Activated T-cell treated with anti-CD3 and anti-CD28 coated beads, Interleukin-2, amount 50 U/mL, for 72 hours (primary cell): ENCODE data around the gene NFIX. TPM values are rescaled to one million over a fixed set of nuclear protein-coding genes. Genes with fewer than 3 reads are reported as not detected.

Experiments
- ATAC-seq, 2 donors: fragments of 150-1000 bp; cut with Tn5 transposase; replicated peaks in 1 of 2; 2 replicates each; pipeline ENCODE4 v1.10.0; 2021; ENCODE audit warnings: moderate library complexity in 2 of 2, mild to moderate bottlenecking in 1 of 2
- DNase-seq, 2 donors: peaks; one replicate each; pipeline ENCODE4 v3.0.0; 2021 to 2022; ENCODE audit warnings: mixed read lengths in 1 of 2
- H3K27ac Mint-ChIP-seq: one replicate; pipeline ENCODE4 v1.8.0; 2022; ENCODE audit warnings: mild to moderate bottlenecking, moderate library complexity, mixed read lengths
- H3K27me3 Mint-ChIP-seq: one replicate; pipeline ENCODE4 v1.8.0; 2022; ENCODE audit warnings: low read depth, mixed read lengths
- H3K36me3 Mint-ChIP-seq, 2 donors: one replicate each; pipeline ENCODE4 v1.8.0; 2022; ENCODE audit warnings: mixed read lengths in 2 of 2, mild to moderate bottlenecking in 1 of 2; ENCODE audit not compliant: insufficient read depth in 2 of 2
- H3K4me1 Mint-ChIP-seq: one replicate; pipeline ENCODE4 v1.8.0; 2022; ENCODE audit warnings: low read depth, mixed read lengths
- H3K4me3 Mint-ChIP-seq, 2 donors: one replicate each; pipeline ENCODE4 v1.8.0; 2022; ENCODE audit warnings: mild to moderate bottlenecking in 2 of 2, mixed read lengths in 2 of 2, moderate library complexity in 2 of 2
- H3K9me3 Mint-ChIP-seq, 2 donors: one replicate each; pipeline ENCODE4 v1.8.0; 2022; ENCODE audit warnings: mixed read lengths in 2 of 2
- total RNA-seq, 2 donors: library from RNA; stranded (reverse); gene quantifications; one replicate each; pipeline ENCODE4 v1.2.3, GENCODE V29; 2022

Gene NFIX
- total RNA-seq, 2 donors from 2014 or later = 2.2 to 2.8 TPM

GRCh38 chr19:13025819-13026456, 30.7 kb downstream of the NFIX start:
- Mint-ChIP-seq H3K27me3 (peaks cover 40% of the 10 kb centered on the region), H3K9me3 (no peaks in the 10 kb centered on the region), H3K4me3 (peak overlapping the region in 1 of 2 donors; percentile 44), H3K27ac (no peak overlapping the region), H3K36me3 (peaks cover 0 to 3% of the 10 kb centered on the region in 2 donors), H3K4me1 (peaks cover 29% of the 10 kb centered on the region)
- ATAC-seq = no peak
- DNase-seq = no peak

DNA sequence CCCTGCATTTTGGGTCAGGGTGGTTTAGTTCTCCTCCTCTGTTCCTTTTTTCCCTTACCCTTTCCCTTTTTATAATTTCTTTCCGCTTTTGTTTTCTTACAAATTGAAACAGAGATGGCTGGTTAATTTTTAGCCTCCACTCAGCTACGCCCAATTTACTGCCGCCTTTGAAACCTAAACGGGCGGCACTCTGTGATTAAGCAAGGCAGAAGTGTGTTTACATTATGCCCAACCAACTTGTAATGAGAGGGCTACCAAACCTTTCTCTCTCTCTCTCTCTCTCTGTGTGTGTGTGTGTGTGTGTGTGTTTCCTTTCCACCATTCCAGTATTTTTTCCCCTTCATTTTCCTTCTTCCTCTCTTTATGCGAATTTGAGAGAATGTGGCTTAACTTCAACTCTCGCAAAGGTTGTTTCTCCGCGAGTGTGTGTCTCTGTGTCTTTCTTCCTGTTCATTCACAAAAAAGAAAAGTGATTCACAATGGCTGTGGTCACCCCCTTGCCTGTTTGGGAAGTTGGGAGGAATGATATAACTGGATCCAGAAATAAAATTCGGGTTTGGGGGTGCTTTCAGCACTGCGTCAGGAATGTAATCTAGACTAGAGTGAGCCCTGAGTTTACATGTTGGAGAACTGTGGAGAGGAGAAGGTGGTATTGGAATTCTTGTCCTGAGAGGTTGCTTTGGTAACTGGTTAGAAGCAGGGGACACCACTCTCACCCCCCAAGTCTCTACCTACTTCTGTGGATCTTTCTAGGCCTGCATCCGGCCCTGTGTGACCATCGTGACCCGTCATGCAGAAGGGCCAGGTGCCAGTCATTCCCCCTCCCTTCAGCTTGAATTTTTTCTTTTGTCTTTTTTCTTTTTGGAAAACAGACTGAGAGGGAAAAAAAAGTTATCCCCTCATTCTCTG, 31.4 kb downstream of the NFIX start:
- peaks cover 33% of the 10 kb centered on the region for H3K27me3 Mint-ChIP-seq
- H3K36me3 Mint-ChIP-seq = peaks cover 0 to 3% of the 10 kb centered on the region in 2 donors
- no peak overlapping the region for H3K4me3 Mint-ChIP-seq
- no peaks in the 10 kb centered on the region for H3K9me3 Mint-ChIP-seq
- no peak overlapping the region for H3K27ac Mint-ChIP-seq
- H3K4me1 Mint-ChIP-seq = peaks cover 27% of the 10 kb centered on the region
- no peak for DNase-seq
- no peak for ATAC-seq

- Mint-ChIP-seq H3K4me3 (no peak overlapping the region), H3K4me1 (peaks cover 25% of the 10 kb centered on the region), H3K27me3 (peaks cover 29% of the 10 kb centered on the region)
Observed at GRCh38 chr19:13027557-13027956, 32.3 kb downstream of the NFIX start.

GRCh38 chr19:13028027-13028426, 32.8 kb downstream of the NFIX start:
- H3K27ac Mint-ChIP-seq = no peak overlapping the region
- no peak for ATAC-seq
- no peaks in the 10 kb centered on the region for H3K9me3 Mint-ChIP-seq
- DNase-seq = no peak
- peaks cover 0 to 3% of the 10 kb centered on the region in 2 donors for H3K36me3 Mint-ChIP-seq
- no peak overlapping the region for H3K4me3 Mint-ChIP-seq
- peaks cover 22% of the 10 kb centered on the region for H3K4me1 Mint-ChIP-seq
- H3K27me3 Mint-ChIP-seq = peaks cover 27% of the 10 kb centered on the region

More at GRCh38 chr19:13027557-13027956, 32.3 kb downstream of the NFIX start:
- no peak for DNase-seq
- no peaks in the 10 kb centered on the region for H3K9me3 Mint-ChIP-seq
- no peak for ATAC-seq
- H3K27ac Mint-ChIP-seq = no peak overlapping the region
- H3K36me3 Mint-ChIP-seq = peaks cover 0 to 3% of the 10 kb centered on the region in 2 donors

GRCh38 chr19:13029301-13029880, 34.1 kb downstream of the NFIX start:
- H3K27me3 Mint-ChIP-seq = peaks cover 17% of the 10 kb centered on the region
- DNase-seq = no peak
- H3K4me1 Mint-ChIP-seq = peaks cover 22% of the 10 kb centered on the region
- no peaks in the 10 kb centered on the region for H3K9me3 Mint-ChIP-seq
- H3K4me3 Mint-ChIP-seq = no peak overlapping the region
- no peak overlapping the region for H3K27ac Mint-ChIP-seq
- no peak for ATAC-seq
- peaks cover 0 to 3% of the 10 kb centered on the region in 2 donors for H3K36me3 Mint-ChIP-seq

- Mint-ChIP-seq H3K4me3 (no peak overlapping the region), H3K27ac (no peak overlapping the region), H3K4me1 (peaks cover 21% of the 10 kb centered on the region), H3K27me3 (peaks cover 12% of the 10 kb centered on the region), H3K9me3 (no peaks in the 10 kb centered on the region), H3K36me3 (no peaks in the 10 kb centered on the region)
- DNase-seq = no peak
- no peak for ATAC-seq
Observed at GRCh38 chr19:13029893-13030292, 34.6 kb downstream of the NFIX start.

DNA sequence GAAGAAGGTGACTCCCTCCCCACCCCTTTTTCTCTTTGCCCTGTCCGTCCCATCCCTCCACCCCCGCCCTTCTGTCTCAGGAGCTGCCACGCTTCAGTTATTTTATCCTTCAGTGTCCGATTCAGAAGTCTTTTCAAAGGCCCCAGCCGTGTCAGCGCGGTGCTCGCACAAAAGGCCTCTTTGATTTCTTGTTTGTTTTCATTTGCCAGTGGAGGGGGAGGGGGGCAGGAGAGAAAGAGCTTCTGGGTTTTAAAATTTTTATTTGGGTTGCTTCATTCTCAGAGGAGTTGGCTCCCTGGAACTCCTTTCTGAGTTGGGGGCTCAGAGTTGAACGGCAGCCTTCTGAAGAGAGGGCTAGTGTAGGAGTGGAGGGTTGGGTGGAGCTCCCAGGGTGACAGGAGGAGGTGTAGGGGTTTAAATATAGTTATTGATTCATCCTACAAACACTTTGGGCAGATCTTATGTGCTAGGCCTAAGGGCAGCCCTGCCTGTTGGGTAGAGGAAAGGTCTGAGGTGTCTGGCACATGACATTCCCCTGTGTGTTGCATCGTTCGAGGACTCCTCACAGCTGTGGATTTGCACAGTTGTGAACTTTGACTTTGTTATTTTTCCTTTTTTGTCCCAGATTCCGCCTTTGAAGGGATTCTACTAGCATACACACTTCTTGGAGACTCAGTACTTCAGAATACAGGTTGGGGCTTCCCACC, 36.8 kb downstream of the NFIX start:
- Mint-ChIP-seq H3K27ac (no peak overlapping the region), H3K27me3 (no peaks in the 10 kb centered on the region), H3K9me3 (no peaks in the 10 kb centered on the region), H3K4me1 (peaks cover 20% of the 10 kb centered on the region), H3K4me3 (no peak overlapping the region), H3K36me3 (no peaks in the 10 kb centered on the region)
- ATAC-seq = no peak
- no peak for DNase-seq

DNA sequence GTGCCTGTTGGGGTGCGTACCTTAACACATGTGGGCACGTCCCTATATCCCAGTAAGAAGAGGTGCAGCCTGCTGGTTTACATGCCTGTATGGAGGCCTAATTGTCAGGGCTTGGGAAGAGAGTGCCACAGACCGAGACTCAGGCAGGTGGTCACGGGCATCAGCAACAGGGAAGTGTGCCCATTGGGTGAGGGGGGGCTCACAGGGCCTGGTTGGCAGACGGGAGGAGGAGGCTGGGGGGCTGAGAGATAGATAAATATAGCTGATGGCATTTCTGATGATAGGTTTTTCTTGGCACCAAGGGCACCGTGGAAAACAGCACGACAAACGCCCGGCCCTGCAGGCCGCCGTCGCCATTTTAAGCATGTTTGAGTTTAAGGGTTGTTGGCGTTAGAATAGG, 37.6 kb downstream of the NFIX start:
- DNase-seq (no peak), ATAC-seq (no peak)
- no peaks in the 10 kb centered on the region for H3K36me3 Mint-ChIP-seq
- H3K9me3 Mint-ChIP-seq = no peaks in the 10 kb centered on the region
- peaks cover 27% of the 10 kb centered on the region for H3K4me1 Mint-ChIP-seq
- no peak overlapping the region for H3K27ac Mint-ChIP-seq
- H3K27me3 Mint-ChIP-seq = no peaks in the 10 kb centered on the region
- H3K4me3 Mint-ChIP-seq = no peak overlapping the region

DNA sequence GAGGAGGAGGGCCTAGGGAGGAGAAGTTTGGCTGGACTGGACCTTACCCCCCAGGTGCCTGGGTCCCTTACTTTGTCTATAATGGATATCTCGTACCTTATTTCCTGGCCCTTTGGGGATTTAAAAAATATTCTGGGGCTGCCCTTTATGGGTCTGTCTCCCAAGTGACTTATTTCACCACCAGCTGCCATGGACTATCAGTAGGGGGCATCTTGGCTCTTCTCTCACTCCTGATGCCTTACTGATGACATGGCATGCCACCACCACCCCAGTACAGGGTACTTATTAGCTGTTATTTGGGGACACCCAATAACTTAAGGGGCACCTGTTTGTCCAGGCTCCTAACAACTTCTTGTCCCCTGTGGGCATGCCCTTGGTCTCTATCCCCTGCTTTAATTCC, 38.0 kb downstream of the NFIX start:
- Mint-ChIP-seq H3K4me1 (peaks cover 27% of the 10 kb centered on the region), H3K27ac (no peak overlapping the region), H3K27me3 (no peaks in the 10 kb centered on the region), H3K36me3 (no peaks in the 10 kb centered on the region), H3K9me3 (no peaks in the 10 kb centered on the region), H3K4me3 (no peak overlapping the region)
- ATAC-seq = no peak
- DNase-seq = no peak

GRCh38 chr19:13033819-13034611, 38.7 kb downstream of the NFIX start:
- peaks cover 27% of the 10 kb centered on the region for H3K4me1 Mint-ChIP-seq
- H3K4me3 Mint-ChIP-seq = no peak overlapping the region
- ATAC-seq = peak; percentile 83 to 86
- peak; percentile 68 to 70 for DNase-seq
- no peaks in the 10 kb centered on the region for H3K36me3 Mint-ChIP-seq
- H3K9me3 Mint-ChIP-seq = no peaks in the 10 kb centered on the region
- no peak overlapping the region for H3K27ac Mint-ChIP-seq
- no peaks in the 10 kb centered on the region for H3K27me3 Mint-ChIP-seq

DNA sequence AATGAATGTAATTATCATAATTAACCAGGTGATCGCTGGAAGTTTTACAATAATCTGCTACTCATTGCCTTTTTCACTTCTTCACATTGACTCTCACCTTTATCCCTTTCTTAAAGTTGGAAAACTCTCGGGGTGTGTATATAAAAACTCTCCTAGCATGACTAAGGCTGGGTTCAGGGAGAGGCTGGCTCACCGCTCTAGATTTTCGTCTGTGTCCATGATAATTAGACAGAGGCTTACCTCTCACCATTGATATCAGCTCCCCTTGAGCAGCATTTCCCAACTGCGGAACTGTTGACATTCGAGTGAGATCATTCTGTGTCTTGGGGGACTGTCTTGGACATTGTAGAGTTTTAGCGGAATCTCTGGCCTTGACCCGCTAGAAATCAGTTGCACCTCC, 39.4 kb downstream of the NFIX start:
- DNase-seq = no peak
- Mint-ChIP-seq H3K27ac (no peak overlapping the region), H3K4me3 (no peak overlapping the region), H3K36me3 (no peaks in the 10 kb centered on the region), H3K9me3 (no peaks in the 10 kb centered on the region), H3K27me3 (no peaks in the 10 kb centered on the region), H3K4me1 (peaks cover 27% of the 10 kb centered on the region)
- ATAC-seq = no peak

GRCh38 chr19:13035820-13036365, 40.6 kb downstream of the NFIX start:
- no peaks in the 10 kb centered on the region for H3K36me3 Mint-ChIP-seq

More at GRCh38 chr19:13035820-13036365, 40.6 kb downstream of the NFIX start:
- H3K4me1 Mint-ChIP-seq = peaks cover 27% of the 10 kb centered on the region
- DNase-seq (no peak), ATAC-seq (no peak)
- no peak overlapping the region for H3K4me3 Mint-ChIP-seq
- no peaks in the 10 kb centered on the region for H3K27me3 Mint-ChIP-seq
- H3K9me3 Mint-ChIP-seq = no peaks in the 10 kb centered on the region
- H3K27ac Mint-ChIP-seq = no peak overlapping the region
